HG03064 (cell line): ENCODE data around the gene BRAT1.
A peak's percentile ranks its signal among the peaks of the same experiment; 100 is the strongest.
"Not testable (repeated sequence)": the region's sequence is repeated elsewhere in the genome, so short reads cannot be mapped to it uniquely, and the experiment has no call there.

Source experiments
- ATAC-seq: cut with Tn5 transposase; IDR thresholded peaks from one replicate; pipeline ENCODE4 v1.9.1; 2021; ENCODE audit warnings: low read depth; ENCODE audit not compliant: unreplicated experiment

Gene BRAT1

DNA sequence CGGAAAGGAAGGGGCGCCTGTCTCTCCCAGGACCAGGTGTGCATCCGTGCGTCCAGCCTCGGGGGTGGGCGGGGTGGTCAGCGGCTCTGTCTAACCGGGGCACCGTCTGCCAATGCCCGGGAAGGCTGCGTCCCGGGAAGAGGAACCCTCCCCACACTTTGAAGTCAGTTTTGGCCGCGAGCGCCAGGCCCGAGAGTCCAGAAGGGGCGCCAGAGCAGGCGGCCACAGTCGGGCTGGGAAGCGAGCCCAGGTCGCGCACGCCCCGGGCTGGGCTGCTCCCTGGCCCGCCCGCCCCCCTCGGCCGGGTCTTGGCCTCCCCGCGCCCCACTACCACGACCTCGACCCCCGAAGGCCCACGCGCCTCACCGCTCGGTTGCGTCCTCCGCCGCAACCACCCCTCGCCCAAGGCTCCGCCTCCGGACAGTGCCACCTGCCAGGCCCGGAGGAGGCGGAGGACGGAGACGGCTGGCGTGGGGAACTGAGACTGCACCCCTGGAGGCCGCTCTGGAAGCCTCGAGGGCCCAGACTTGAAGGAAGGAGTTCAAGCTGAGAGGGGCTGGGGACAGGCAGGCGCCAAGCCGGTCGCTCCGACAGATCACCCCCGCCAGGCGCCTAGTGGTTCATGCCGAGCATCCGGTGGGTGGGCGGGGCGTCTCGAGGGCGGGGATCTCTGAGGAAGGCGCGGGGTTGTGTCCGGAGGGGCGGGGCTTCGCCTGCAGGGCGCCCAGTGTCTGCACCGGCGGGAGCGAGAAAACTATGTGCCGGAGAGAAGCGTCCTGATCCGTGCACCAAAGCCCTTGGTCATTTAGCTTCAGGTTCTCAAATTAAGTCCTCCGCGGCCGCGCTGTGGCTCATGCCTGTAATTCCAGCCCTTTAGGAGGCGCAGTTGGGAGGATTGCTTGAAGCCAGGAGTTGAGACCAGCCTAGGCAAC lies at the start of gene BRAT1:
BRAT1 (minus strand) TSS at position 404 of the 932 bp plus-strand sequence. CDS start 1,093 bp downstream, outside the sequence.
- peak; percentile 65 for ATAC-seq

DNA sequence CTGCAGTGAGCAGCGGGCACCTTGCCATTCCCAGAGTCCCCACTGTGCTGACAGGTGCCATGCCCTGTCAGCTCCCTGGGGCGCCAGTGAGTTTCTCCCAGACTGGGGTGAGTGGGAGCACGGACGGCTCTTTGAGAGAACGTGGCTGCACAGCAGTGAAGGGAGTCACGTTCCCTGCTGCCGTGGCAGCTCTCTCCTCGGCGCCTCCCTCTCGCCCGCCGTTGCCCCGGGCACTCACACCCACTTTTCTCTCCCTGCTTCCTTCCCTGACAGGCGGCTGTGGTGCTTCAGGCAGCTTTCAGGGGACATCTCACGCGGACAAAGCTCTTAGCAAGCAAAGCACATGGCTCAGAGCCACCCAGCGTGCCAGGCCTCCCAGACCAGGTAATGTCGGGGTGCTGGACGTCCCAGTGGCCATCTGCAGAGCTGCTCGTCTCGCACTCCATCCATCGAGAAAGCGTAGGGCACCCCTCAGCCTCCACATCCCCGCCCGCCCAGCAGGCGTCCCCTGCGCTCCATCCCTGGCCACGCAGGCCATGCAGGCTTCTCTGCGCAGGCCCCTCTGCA lies 49.4 kb upstream of the BRAT1 start:
- ATAC-seq = no peak

DNA sequence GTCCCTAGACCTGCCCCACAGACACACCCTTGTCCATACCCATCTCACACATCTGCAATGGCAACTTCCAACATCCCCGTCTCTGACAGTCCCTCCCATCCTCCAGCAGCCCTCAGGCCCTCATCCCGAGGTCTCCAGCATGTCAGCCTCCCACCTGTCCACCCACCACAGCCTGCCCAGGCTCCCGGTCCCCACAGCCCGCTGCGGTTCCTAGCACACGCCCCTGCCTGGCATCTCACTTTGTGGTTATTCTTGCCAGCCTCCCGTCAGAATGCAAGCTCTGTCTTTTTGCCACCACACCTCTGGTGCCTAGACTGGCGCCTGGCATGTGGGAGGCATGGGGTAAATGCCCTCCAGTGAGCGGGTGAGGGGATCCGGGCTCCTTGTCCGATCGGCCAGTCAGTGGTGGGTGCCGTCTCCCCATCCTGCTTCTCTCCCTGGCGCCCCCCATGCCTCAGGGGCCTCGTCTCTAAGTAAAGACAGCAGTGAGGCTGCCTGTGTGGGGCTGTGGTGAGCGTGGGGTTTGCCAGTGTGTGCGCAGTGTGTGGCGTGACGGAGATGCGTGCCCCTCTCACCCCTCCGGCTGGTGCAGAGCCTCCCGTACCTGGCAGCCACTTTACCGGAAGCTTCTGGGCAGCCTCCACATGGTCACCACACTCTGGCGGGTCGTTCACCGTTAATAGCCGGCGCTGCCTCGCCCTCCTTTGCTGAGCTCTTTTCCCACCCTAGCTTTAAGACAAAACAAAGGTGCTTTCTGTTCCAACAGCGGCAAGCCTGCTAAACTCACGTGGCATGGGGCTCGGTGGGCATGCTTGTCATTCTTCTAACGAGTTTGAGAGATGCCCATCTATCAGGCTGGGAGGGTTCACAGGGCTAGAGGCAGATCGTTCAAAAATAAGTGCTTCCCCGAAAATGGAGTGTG lies 48.0 kb upstream of the BRAT1 start:
- no peak for ATAC-seq

DNA sequence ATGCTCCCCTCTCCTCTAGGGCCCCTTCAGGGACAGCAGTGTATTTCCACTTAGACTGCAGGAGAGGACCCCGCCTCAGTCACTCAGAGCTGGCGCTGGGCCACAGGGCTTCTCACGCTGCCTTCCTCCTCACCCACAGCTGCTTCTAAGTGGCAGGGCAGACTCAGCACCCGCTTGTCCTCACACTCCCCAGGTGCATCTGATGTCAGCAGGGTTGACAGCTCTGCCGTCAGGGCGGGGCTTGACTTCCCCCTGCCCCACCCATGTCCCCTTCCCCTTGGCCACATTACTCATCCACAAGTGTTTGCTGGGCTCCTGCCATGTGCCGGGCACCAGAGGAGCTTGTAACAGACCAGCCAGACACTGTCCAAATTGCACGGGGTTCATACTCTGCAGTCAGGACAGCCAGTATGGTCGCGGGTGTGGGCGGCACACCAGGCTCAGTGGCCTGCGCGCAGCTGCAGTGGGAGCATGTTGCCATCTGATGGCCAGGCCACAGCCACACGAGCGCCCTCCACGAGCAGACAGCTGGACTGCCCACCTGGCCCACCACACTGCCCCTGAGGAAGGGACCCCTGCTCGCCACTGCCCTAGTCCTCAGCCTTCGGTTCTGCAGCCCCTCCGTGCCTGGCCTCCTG lies 47.2 kb upstream of the BRAT1 start:
- no peak for ATAC-seq

DNA sequence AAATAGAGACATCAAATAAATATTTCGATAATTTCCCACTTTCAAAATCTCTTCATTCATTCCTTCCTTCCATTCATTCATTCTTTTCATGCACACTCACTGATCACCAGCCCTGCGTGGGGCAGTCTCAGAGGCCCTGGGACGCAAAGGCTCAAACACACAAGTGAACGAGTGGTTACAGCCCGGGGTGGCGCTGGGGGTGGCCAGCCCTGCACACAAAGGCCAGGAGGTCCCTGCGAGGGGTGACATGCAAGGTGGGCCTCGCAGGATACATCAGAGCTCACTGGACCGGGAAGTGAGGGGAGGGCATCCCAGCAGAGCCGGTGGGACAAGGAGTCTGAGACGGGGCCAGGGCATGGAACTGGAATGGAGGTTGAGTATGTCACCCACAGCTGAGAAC lies 46.6 kb upstream of the BRAT1 start:
- ATAC-seq = no peak

DNA sequence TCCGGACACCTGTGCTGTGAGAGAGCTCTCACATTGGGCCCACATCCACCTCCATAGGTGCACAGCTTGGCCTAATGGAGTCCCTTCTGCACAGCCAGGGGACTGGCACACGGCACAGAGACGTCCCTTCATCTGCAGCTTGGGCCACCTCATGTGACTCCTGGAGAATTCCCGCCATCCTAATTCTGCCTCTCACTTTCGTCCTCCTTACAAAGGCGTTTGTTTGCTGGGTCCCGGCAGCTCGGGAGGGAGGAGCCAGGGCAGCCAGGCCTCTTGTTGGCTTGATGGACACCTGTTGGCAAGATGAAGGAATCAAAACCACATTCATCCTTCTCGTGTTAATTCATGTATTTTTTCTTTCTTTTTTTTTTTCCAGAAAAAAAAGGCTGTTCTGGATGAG lies 45.7 kb upstream of the BRAT1 start:
- no peak for ATAC-seq

DNA sequence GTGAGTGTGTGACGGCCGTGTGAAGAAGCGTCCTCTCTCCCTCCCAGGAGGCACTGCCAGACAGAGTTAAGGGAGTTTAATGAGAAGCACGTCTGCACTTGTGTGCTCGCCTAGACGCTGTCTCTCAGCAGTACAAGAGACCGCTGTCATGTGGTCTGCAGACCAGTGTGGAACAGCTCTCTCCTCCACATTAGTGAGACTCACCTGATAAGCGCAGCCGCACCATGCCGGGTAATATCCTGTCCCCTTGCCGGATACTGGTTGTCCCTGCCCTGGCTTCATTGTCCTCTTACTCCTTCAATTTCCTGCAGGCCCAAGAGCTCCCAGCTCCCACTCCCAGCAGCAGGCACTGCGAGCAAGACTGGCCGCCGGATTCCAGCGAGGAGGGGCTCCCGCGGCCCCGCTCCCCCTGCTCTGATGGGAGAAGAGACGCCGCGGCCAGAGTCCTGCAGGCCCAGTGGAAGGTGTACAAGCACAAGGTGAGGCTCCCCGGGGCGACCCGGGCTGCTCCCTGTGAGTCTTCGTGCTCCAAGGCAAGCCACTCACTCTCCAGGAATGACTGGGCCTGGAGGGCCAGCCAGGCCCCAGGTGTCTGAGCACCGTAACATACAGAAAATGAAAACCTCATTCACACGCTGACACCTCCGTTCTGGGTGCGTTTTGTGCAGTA lies 43.0 kb upstream of the BRAT1 start:
- ATAC-seq = no peak

DNA sequence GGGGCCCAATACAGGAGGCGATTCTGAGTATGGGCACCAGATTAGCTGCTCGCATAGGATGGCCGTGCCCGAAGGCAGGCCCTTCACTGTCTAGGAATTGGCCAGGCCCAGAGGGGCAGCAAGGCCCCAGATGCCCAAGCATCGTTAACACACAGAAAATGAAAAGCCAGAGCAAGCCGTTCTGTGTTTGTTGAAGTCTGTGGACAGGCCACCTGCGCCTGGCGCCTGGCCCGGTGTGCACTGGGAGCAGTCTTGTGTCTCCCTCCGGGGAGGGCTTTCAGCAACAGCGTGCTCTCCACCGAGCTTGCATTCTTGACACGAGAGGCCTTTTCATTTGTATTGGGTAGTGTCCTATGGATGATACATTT lies 41.9 kb upstream of the BRAT1 start:
- no peak for ATAC-seq

DNA sequence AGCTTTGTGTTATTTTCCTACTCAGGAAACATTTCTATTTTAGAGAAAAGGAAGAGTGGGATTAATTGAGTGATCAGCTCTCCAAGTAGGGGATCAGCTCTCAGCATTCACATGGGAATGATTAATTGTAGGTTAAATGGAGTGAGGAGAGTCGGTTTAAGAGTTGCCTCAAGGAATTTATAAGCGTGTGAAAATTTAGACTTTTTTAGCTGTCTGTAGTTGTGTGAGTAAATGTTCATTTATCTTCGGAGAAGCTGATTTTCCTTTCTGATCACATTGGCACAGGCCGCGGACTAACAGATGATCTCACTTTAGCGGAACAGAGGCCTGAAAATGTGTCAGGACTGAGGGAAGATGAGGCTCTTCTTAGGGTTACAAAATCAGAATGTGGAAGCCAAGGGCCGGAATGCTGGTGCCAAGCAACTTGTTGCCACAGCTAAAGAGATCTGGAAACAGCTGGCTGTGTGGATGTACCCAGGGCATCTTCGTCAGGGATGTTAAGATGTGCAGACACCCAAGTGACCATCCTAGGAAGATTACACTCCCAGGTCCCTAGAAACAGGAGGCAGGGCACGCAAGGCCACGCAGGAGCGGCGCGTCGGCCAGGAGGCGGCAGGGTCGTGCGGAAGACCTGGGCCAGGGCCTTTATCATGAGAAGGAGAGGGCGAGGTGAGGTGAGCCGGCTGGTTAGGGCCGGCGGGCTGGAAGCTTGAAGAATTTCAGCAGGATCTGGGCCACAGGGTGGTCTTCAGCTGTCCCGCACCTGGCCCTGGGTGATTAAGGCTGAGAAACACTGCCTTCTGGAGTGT lies 41.3 kb upstream of the BRAT1 start:
- no peak for ATAC-seq

DNA sequence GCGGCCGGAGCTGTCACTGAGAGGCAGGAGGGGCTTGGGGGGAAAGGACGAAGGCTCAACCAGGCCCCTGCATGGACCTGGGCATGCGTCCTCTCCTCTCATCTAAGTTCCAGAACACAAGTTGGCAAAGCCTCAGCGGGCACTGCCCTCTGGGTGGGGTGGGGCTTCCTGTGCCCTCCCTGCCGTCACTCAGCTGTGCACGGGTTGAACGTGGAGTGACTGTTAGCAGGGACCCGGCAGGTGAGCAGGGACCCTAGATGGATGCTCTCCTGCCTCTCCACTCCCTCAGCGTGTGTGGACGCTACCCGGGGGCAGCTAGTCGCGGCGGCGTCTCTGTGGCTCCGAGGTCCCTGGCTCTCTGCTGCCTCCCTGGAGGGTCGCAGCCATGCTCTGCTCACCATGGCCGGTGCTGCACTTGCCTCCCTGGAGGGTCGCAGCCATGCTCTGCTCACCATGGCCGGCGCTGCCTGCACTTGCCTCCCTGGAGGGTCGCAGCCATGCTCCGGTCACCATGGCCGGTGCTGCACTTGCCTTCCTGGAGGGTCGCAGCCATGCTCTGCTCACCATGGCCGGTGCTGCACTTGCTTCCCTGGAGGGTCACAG lies 40.0 kb upstream of the BRAT1 start:
- no peak for ATAC-seq

DNA sequence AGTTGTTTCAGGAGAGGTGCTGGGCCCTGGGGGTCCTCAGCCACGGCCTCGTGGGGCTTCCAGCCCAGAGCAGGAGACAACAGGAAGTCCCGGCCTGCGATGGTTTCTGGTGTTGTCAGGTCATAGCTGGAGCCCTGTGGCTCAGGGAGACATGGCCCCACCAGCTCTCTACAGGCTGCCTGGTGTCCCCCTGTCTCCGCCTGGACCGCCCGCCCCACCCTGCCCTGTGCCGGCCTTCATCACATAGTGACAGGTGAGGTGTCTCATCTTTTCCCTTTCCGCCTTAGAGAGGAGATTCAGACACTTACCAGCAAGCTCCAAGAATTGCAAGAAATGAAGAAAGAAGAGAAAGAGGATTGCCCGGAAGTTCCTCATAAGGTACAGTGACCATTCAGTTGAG lies 39.3 kb upstream of the BRAT1 start:
- ATAC-seq = no peak

DNA sequence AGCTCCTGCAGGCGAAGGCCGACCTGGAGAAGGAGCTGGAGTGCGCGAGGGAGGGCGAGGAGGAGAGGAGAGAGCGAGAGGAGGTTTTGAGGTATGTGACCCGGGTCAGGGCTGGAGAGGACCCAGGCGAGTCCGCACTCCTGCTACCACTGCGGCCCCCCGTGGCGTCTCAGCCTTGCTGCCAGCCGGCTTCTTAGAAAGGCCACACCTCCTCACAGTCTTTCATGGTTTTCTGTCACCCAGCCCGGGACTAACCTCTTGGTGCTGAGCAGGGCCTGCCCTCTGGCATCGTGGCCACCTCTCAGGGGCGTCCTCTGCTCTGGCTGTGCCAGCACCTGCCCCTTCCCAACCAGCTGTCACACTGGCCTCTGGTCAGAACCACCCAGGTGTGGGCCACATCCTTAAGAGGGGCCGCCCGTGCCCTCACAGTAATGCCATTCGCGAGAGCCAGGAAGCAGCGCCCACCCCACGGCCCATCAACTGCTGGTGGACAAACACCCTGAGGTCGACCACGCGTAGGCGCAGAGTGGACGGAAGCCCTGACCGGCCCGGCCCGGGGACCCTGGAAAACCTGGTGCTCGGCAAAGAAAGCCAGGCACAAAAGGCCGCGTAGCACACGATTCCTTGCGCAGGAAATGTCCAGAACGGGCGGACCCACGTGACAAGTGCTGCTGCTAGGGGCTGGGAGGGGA lies 37.9 kb upstream of the BRAT1 start:
- no peak for ATAC-seq

DNA sequence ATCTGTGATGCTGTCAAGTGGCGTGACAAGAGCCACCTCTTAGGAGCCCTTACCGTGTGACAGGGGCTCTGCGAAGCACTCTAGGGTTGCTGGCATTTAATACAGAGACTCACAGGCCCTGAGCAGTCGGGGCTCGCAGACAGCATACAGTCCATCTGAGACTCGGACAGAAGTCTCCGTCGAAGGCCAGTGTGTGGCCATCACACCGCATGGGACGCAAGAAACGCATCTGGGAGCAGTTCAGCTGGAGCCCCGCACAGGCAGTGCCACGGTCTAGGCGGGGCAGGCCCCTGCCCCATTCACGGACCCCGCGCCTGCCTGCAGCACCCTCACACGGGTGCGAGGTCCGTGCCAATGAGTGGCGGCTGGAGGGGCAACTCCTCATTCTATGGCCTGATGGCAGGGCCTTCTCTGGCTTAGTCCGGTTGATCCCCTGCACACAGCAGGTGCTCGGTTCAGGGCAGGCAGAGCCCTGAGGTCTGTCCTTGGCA lies 37.1 kb upstream of the BRAT1 start:
- no peak for ATAC-seq

DNA sequence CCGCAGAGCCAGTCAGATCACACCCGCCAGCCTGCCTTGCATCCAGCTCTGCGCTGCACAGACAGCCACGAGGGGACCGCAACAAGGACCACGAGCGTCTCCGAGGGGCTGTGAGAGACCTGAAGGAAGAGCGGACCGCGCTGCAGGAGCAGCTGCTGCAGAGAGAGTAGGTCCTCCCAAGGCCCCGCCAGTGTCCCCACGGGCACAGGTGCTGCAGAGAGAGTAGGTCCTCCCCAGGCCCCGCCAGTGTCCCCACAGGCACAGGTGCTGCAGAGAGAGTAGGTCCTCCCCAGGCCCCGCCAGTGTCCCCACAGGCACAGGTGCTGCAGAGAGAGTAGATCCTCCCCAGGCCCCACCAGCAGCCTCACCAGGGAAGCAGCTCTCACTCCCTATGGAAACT lies 34.6 kb upstream of the BRAT1 start:
- ATAC-seq = not testable (repeated sequence)

DNA sequence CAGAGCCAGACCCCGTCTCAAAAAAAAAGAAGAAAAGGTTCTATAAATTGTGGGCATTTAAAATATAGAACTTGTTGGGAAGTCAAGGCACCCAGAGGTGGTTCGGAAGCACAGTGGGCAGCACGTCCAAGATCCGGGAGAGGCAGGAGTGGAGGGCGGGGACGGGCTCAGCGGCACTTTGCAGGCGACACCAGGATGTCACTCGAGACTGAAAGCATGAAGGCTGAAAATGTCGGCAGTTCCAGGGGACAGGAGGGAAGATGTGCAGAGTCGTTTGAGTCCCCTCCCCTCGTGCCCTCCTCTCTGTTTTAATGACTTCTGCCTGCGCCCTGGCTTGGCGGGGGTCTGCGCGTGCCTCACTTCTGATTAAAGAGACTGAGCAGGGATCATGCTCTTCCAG lies 34.0 kb upstream of the BRAT1 start:
- no peak for ATAC-seq

DNA sequence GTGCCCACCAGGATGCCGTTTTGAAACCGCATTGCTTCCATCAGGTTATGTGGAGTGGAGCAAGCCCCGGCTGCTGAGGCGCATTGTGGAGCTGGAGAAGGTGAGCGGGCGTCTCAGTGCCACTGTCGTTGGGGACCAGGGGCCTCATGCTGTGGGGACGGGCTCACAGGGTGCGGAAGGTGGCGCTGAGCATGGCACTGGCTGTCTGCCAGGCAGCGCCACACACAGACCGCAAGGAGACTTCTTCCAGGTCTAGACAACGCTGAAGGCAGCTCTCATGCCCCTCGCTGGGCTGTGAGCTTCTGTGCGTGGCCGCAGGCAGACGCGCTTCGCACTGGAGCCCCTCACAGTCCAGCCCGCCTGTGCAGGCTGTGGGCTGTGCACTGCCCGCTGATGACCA lies 32.5 kb upstream of the BRAT1 start:
- ATAC-seq = no peak

DNA sequence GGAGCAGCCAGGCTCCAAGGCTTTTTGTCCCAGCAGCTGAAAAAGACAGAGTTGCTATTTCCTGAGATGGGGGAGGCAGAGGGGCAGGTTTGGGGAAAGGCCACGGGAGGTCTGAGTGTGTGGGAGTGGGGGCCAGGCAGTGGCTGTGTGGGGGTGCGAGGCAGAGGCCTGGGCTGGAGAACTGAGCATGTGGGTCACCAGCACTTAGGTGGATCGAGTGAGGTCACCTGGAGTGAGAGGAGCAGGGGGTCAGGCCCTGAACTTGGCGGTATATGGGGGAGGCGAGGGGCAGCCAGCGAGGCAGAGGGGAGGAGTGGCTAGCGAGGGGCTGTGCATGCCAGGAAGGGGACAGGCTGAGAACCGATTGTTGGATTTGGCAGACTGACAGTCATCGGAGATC lies 31.8 kb upstream of the BRAT1 start:
- no peak for ATAC-seq

DNA sequence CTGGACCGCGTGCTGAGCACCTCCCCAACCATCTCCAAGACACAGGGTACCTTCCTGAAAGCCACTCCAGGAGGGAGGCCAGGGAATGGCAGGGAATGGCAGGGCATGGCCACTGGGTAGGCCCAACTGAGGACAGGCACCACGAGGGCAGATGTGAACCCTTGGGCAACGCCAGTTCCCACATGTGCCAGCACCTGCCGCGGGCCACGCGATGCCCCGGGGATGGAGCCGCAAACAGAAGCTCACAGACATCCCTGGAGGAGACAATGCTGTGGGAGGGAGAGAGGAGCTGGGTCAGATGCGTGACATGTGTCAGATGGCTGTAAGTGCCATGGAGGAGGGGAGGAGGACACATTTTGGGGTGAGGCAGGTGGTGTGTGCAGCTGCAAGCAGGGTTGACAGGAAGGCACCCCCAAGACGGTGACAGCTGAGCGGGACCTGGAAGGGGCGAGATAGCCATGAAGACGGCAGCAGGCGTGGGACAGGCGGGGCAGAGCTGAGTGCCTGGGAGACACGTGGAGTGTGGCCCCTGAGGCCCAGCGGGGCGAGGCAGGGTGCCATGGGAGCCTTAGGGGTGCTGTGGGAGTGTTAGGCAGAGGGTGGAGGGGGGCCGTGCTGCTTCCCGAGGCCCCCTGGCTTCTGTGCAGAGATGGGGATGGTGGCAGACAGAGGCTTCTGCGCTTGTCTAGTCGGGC lies 31.1 kb upstream of the BRAT1 start:
- ATAC-seq = no peak
